GM21786 (cell line): Measurements from ENCODE around the gene TXNDC2.

Source experiments
- ATAC-seq: cut with Tn5 transposase; IDR thresholded peaks from one replicate; pipeline ENCODE4 v1.9.1; 2021; ENCODE audit not compliant: unreplicated experiment

TXNDC2 gene

GRCh38 chr18:9930299-9930884 lies 44.6 kb downstream of the TXNDC2 start:
- no peak for ATAC-seq

GRCh38 chr18:9931146-9931545 lies 45.4 kb downstream of the TXNDC2 start:
- no peak for ATAC-seq

- no peak for ATAC-seq
Measured at GRCh38 chr18:9931678-9932077, 45.9 kb downstream of the TXNDC2 start.

GRCh38 chr18:9933865-9934264 lies 48.1 kb downstream of the TXNDC2 start:
- ATAC-seq, result no peak

GRCh38 chr18:9934274-9934673 lies 48.5 kb downstream of the TXNDC2 start:
- ATAC-seq, result no peak
